Loucy (cell line): ENCODE measurements around the gene TECPR2.

Experiments used
- CTCF ChIP-seq: fragments of 200-600 bp; sonication (generic); conservative IDR thresholded peaks from 2 replicates; pipeline ENCODE4 v1.5.1; 2014; ENCODE audit warnings: mild to moderate bottlenecking, antibody characterized with exemption, low read length
- EZH2phosphoT487 ChIP-seq: fragments of 200-600 bp; IDR thresholded peaks from 2 replicates; pipeline ENCODE4 v1.6.1; 2018; ENCODE audit warnings: antibody characterized with exemption, mild to moderate bottlenecking, moderate library complexity, borderline replicate concordance

GRCh38 chr14:102419716-102420115, 57.0 kb downstream of the TECPR2 start:
- no peak for TF ChIP-seq CTCF
- no peak for TF ChIP-seq EZH2phosphoT487
